A172 (cell line): ENCODE results near the gene PKDCC. TPM values are rescaled to one million over a fixed set of nuclear protein-coding genes. Genes with fewer than 3 reads are reported as not detected.

Experiments
- DNase-seq: peaks from one replicate; pipeline ENCODE4 v3.0.0-alpha.2; 2015; ENCODE audit warnings: low spot score
- total RNA-seq: library from RNA; depleted of rRNA; stranded (reverse); fragments of >200 nt; shearing (Covaris generic); gene quantifications from 2 replicates; pipeline ENCODE4 v1.2.3, GENCODE V29; 2014

PKDCC gene
- total RNA-seq, 1 experiment from 2014 or later = 4.8 TPM

GRCh38 chr2:42089340-42089925, 41.6 kb downstream of the PKDCC start:
- DNase-seq = peak; percentile 59

GRCh38 chr2:42090216-42090615, 42.4 kb downstream of the PKDCC start:
- no peak for DNase-seq

GRCh38 chr2:42091671-42092070, 43.9 kb downstream of the PKDCC start:
- DNase-seq = no peak

- no peak for DNase-seq
Measured at GRCh38 chr2:42092084-42092996, 44.5 kb downstream of the PKDCC start.

- DNase-seq = no peak
Measured at GRCh38 chr2:42094114-42094513, 46.3 kb downstream of the PKDCC start.

GRCh38 chr2:42095923-42096408, 48.1 kb downstream of the PKDCC start:
- DNase-seq = peak; percentile 69

GRCh38 chr2:42096869-42097591, 49.2 kb downstream of the PKDCC start:
- DNase-seq = no peak

- no peak for DNase-seq
Measured at GRCh38 chr2:42098571-42099437, 51.0 kb downstream of the PKDCC start.

GRCh38 chr2:42099438-42100173, 51.8 kb downstream of the PKDCC start:
- DNase-seq = no peak

GRCh38 chr2:42100683-42101205, 52.9 kb downstream of the PKDCC start:
- no peak for DNase-seq

- peak; percentile 60 for DNase-seq
Measured at GRCh38 chr2:42101206-42102023, 53.6 kb downstream of the PKDCC start.

- peak; percentile 83 for DNase-seq
Measured at GRCh38 chr2:42102024-42102590, 54.3 kb downstream of the PKDCC start.

GRCh38 chr2:42102591-42103450, 55.0 kb downstream of the PKDCC start:
- DNase-seq = peak; percentile 63

GRCh38 chr2:42103829-42104228, 56.0 kb downstream of the PKDCC start:
- no peak for DNase-seq

- DNase-seq = no peak
Measured at GRCh38 chr2:42104621-42105020, 56.8 kb downstream of the PKDCC start.

- DNase-seq = no peak
Measured at GRCh38 chr2:42105330-42106256, 57.8 kb downstream of the PKDCC start.

- DNase-seq = no peak
Measured at GRCh38 chr2:42106257-42106816, 58.5 kb downstream of the PKDCC start.
